ENCODE data around the gene ZNF611. TPM values are rescaled to one million over a fixed set of nuclear protein-coding genes. Genes with fewer than 3 reads are reported as not detected.

ZNF611 gene
- total and polyA plus RNA-seq, 9 of the 15 experiments (the other 6 are each of a cell fraction or from before 2014, with no cell fraction given): 3.7 to 29.6 (median 12.8) TPM

GRCh38 chr19:52690369-52691214 is 44.3 kb downstream of the ZNF611 start (continued):
- TF ChIP-seq GMEB1 (CRISPR knock-in tag; IDR thresholded peaks at IDR 0.05) (no peak), SMARCA5 (IDR thresholded peaks at IDR 0.05) (no peak), CBX5 (IDR thresholded peaks at IDR 0.05; ENCODE audit: borderline replicate concordance, low read depth) (no peak; the same call in 1 of the 2 replicates), ETS2 (tag; IDR thresholded peaks at IDR 0.05; ENCODE audit: borderline replicate concordance, poor library complexity, severe bottlenecking) (no peak), KAT7 (CRISPR knock-in tag; IDR thresholded peaks at IDR 0.05; ENCODE audit: borderline replicate concordance) (no peak; the same call in 1 of the 2 replicates), MEIS2 (IDR thresholded peaks at IDR 0.05; ENCODE audit: partially characterized antibody) (no peak), ZNF124 (CRISPR knock-in tag; IDR thresholded peaks at IDR 0.05) (no peak), TBP (optimal IDR thresholded peaks at IDR 0.05; ENCODE audit: low read depth, low read length) (peak; percentile 67), EGR1 (conservative IDR thresholded peaks at IDR 0.05) (peak; percentile 28), JUND (IDR thresholded peaks at IDR 0.05; ENCODE audit: borderline replicate concordance, low read depth, low read length) (peak; percentile 84), JUND (tag; IDR thresholded peaks at IDR 0.05; ENCODE audit: borderline replicate concordance, low read depth, low read length) (peak; percentile 84; the same call in 2 of the 3 replicates), THRA (IDR thresholded peaks at IDR 0.05) (no peak), CHD2 (IDR thresholded peaks at IDR 0.05; ENCODE audit: low read depth, low read length) (no peak), CHD4 (IDR thresholded peaks at IDR 0.05; ENCODE audit: insufficient read depth, insufficient replicate concordance, low read depth, low read length, poor library complexity, severe bottlenecking) (no peak), SUPT5H (IDR thresholded peaks at IDR 0.05) (peak; percentile 82), ZBTB11 (CRISPR knock-in tag; IDR thresholded peaks at IDR 0.05) (peak in 1 of 3 experiments; percentile 70; a peak in 2 of 6 replicates), ZFX (CRISPR knock-in tag; IDR thresholded peaks at IDR 0.05) (peak; percentile 66), ETV5 (CRISPR knock-in tag; IDR thresholded peaks at IDR 0.05; ENCODE audit: low read depth) (peak; percentile 63; the same call in 1 of the 2 replicates), ZNF311 (CRISPR knock-in tag; IDR thresholded peaks at IDR 0.05) (no peak), THRAP3 (IDR thresholded peaks at IDR 0.05; ENCODE audit: borderline replicate concordance) (no peak), MIER1 (IDR thresholded peaks at IDR 0.05; ENCODE audit: low read depth) (peak; percentile 68; the same call in 1 of the 2 replicates), ZNF445 (CRISPR knock-in tag; IDR thresholded peaks at IDR 0.05; ENCODE audit: low read depth) (no peak)

All from K562 (cell line).